Activated naive CD4-positive, alpha-beta T cell (primary cell): ENCODE measurements around the gene SASH3.
A peak's percentile ranks its signal among the peaks of the same experiment; 100 is the strongest.

Source experiments
- DNase-seq, 4 experiments: peaks; one replicate each; lab custom pipeline; 2025; lab: John Stamatoyannopoulos, UW

Gene SASH3

GRCh38 chrX:129808829-129809796, 29.4 kb downstream of the SASH3 start:
- DNase-seq = no peak

- DNase-seq = no peak
Observed at GRCh38 chrX:129813662-129814368, 34.1 kb downstream of the SASH3 start.

GRCh38 chrX:129818123-129818522, 38.4 kb downstream of the SASH3 start:
- no peak for DNase-seq

- peak in 2 of 4 experiments; percentile 2 to 4 for DNase-seq
Observed at GRCh38 chrX:129823115-129823514, 43.4 kb downstream of the SASH3 start.

- DNase-seq = no peak
Observed at GRCh38 chrX:129823522-129823921, 43.8 kb downstream of the SASH3 start.

- DNase-seq = no peak
Observed at GRCh38 chrX:129824620-129825019, 44.9 kb downstream of the SASH3 start.

- DNase-seq = no peak
Observed at GRCh38 chrX:129825746-129826505, 46.2 kb downstream of the SASH3 start.

GRCh38 chrX:129830494-129830893, 50.7 kb downstream of the SASH3 start:
- no peak for DNase-seq

- no peak for DNase-seq
Observed at GRCh38 chrX:129831091-129831885, 51.5 kb downstream of the SASH3 start.

- no peak for DNase-seq
Observed at GRCh38 chrX:129833153-129833990, 53.6 kb downstream of the SASH3 start.

GRCh38 chrX:129836827-129837226, 57.1 kb downstream of the SASH3 start:
- DNase-seq = no peak

- no peak for DNase-seq
Observed at GRCh38 chrX:129840344-129840743, 60.6 kb downstream of the SASH3 start.

GRCh38 chrX:129842510-129843208, 62.9 kb downstream of the SASH3 start:
- DNase-seq = no peak

- no peak for DNase-seq
Observed at GRCh38 chrX:129843209-129843458, 63.4 kb downstream of the SASH3 start.

GRCh38 chrX:129843459-129844306, 63.9 kb downstream of the SASH3 start, which contains the start of gene ZDHHC9:
Gene ZDHHC9 (minus strand): TSS chrX:129843886. CDS start chrX:129841945, 1,941 bp downstream.
- peak; percentile 61 to 74 (median 62) for DNase-seq
